ENCODE results near the gene POLDIP2. TPM values are rescaled to one million over a fixed set of nuclear protein-coding genes. Genes with fewer than 3 reads are reported as not detected.

The POLDIP2 gene
- total and polyA plus RNA-seq, 2 of the 13 experiments (the other 11 are each of a cell fraction or from before 2014, with no cell fraction given): 85.9 to 114 TPM

DNA sequence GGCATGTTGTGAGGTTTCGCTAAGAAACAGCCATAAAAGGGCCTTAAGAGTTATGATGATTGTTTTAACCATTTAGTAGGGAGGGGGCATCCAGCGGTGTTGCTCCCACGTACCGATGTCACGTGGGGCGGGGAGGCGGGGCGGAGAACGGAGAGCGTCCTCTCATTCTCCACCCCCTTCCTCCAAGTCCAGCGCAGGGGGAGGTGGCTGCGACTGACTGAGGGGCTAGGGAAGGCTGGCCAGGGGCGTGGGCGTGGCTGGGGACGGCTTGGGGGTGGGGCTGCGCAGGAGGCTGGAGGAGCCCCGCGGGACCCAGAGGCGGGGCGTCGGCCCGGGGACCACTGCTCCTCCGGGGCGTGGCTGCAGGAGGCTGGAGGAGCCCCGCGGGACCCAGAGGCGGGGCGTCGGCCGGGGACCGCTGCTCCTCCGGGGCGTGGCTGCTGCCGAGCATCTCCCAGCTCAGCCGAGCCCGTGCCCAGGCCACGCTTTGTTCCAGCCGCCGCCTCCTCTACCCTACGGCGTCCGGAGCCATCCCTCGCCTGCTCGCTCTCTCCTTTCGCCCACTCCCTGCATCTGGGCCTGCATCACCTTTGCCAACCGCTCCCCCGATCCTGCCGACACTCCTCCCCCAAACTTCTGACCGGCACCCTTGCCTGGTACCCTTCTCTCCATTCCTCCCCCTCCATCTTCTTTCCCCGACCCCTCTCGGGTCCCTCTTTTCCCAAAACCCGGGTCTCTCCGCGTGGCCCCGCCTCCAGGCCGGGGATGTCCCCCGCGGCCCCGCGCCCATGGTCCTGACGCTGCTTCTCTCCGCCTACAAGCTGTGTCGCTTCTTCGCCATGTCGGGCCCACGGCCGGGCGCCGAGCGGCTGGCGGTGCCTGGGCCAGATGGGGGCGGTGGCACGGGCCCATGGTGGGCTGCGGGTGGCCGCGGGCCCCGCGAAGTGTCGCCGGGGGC, 14.2 kb upstream of the POLDIP2 start, which contains the start of gene SARM1 (continued):
- TF ChIP-seq ZNF652 (CRISPR knock-in tag; IDR thresholded peaks at IDR 0.05; ENCODE audit: borderline replicate concordance, low read depth) (peak; percentile 75), NFYB (CRISPR knock-in tag; IDR thresholded peaks at IDR 0.05) (no peak), ETV5 (CRISPR knock-in tag; IDR thresholded peaks at IDR 0.05; ENCODE audit: borderline replicate concordance) (peak; percentile 17; the same call in 1 of the 2 replicates), IRF2 (CRISPR knock-in tag; IDR thresholded peaks at IDR 0.05) (0 out of 2 replicates have a peak, but pooled peaks have one; percentile 11), ZNF737 (CRISPR knock-in tag; IDR thresholded peaks at IDR 0.05; ENCODE audit: borderline replicate concordance) (no peak), ZNF136 (CRISPR knock-in tag; IDR thresholded peaks at IDR 0.05; ENCODE audit: low read depth) (no peak), ATM (IDR thresholded peaks at IDR 0.05; ENCODE audit: borderline replicate concordance) (no peak), TAF1 (CRISPR knock-in tag; IDR thresholded peaks at IDR 0.05) (no peak), ATRX (CRISPR knock-in tag; IDR thresholded peaks at IDR 0.05; ENCODE audit: borderline replicate concordance) (no peak), HOXA3 (CRISPR knock-in tag; IDR thresholded peaks at IDR 0.05) (0 out of 2 replicates have a peak, but pooled peaks have one; percentile 9), MED13 (CRISPR knock-in tag; IDR thresholded peaks at IDR 0.05) (no peak), SP1 (IDR thresholded peaks at IDR 0.05) (no peak), SP1 (CRISPR knock-in tag; IDR thresholded peaks at IDR 0.05) (0 out of 2 replicates have a peak, but pooled peaks have one; percentile 23), YEATS4 (CRISPR knock-in tag; IDR thresholded peaks at IDR 0.05; ENCODE audit: borderline replicate concordance) (0 out of 2 replicates have a peak, but pooled peaks have one; percentile 35), JDP2 (CRISPR knock-in tag; IDR thresholded peaks at IDR 0.05; ENCODE audit: borderline replicate concordance) (no peak), FOXM1 (CRISPR knock-in tag; IDR thresholded peaks at IDR 0.05) (no peak)
- TF ChIP-seq, protein P1, sequence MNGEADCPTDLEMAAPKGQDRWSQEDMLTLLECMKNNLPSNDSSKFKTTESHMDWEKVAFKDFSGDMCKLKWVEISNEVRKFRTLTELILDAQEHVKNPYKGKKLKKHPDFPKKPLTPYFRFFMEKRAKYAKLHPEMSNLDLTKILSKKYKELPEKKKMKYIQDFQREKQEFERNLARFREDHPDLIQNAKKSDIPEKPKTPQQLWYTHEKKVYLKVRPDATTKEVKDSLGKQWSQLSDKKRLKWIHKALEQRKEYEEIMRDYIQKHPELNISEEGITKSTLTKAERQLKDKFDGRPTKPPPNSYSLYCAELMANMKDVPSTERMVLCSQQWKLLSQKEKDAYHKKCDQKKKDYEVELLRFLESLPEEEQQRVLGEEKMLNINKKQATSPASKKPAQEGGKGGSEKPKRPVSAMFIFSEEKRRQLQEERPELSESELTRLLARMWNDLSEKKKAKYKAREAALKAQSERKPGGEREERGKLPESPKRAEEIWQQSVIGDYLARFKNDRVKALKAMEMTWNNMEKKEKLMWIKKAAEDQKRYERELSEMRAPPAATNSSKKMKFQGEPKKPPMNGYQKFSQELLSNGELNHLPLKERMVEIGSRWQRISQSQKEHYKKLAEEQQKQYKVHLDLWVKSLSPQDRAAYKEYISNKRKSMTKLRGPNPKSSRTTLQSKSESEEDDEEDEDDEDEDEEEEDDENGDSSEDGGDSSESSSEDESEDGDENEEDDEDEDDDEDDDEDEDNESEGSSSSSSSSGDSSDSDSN (CRISPR knock-in tag; IDR thresholded peaks at IDR 0.05): no peak; the same call in 1 of the 2 replicates
- TF ChIP-seq, protein P2, sequence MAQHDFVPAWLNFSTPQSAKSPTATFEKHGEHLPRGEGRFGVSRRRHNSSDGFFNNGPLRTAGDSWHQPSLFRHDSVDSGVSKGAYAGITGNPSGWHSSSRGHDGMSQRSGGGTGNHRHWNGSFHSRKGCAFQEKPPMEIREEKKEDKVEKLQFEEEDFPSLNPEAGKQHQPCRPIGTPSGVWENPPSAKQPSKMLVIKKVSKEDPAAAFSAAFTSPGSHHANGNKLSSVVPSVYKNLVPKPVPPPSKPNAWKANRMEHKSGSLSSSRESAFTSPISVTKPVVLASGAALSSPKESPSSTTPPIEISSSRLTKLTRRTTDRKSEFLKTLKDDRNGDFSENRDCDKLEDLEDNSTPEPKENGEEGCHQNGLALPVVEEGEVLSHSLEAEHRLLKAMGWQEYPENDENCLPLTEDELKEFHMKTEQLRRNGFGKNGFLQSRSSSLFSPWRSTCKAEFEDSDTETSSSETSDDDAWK (CRISPR knock-in tag; IDR thresholded peaks at IDR 0.05): no peak
- TF ChIP-seq, protein P3, sequence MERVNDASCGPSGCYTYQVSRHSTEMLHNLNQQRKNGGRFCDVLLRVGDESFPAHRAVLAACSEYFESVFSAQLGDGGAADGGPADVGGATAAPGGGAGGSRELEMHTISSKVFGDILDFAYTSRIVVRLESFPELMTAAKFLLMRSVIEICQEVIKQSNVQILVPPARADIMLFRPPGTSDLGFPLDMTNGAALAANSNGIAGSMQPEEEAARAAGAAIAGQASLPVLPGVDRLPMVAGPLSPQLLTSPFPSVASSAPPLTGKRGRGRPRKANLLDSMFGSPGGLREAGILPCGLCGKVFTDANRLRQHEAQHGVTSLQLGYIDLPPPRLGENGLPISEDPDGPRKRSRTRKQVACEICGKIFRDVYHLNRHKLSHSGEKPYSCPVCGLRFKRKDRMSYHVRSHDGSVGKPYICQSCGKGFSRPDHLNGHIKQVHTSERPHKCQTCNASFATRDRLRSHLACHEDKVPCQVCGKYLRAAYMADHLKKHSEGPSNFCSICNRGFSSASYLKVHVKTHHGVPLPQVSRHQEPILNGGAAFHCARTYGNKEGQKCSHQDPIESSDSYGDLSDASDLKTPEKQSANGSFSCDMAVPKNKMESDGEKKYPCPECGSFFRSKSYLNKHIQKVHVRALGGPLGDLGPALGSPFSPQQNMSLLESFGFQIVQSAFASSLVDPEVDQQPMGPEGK (CRISPR knock-in tag; IDR thresholded peaks at IDR 0.05): peak; percentile 52
- TF ChIP-seq, protein P4, sequence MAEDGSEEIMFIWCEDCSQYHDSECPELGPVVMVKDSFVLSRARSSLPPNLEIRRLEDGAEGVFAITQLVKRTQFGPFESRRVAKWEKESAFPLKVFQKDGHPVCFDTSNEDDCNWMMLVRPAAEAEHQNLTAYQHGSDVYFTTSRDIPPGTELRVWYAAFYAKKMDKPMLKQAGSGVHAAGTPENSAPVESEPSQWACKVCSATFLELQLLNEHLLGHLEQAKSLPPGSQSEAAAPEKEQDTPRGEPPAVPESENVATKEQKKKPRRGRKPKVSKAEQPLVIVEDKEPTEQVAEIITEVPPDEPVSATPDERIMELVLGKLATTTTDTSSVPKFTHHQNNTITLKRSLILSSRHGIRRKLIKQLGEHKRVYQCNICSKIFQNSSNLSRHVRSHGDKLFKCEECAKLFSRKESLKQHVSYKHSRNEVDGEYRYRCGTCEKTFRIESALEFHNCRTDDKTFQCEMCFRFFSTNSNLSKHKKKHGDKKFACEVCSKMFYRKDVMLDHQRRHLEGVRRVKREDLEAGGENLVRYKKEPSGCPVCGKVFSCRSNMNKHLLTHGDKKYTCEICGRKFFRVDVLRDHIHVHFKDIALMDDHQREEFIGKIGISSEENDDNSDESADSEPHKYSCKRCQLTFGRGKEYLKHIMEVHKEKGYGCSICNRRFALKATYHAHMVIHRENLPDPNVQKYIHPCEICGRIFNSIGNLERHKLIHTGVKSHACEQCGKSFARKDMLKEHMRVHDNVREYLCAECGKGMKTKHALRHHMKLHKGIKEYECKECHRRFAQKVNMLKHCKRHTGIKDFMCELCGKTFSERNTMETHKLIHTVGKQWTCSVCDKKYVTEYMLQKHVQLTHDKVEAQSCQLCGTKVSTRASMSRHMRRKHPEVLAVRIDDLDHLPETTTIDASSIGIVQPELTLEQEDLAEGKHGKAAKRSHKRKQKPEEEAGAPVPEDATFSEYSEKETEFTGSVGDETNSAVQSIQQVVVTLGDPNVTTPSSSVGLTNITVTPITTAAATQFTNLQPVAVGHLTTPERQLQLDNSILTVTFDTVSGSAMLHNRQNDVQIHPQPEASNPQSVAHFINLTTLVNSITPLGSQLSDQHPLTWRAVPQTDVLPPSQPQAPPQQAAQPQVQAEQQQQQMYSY (CRISPR knock-in tag; IDR thresholded peaks at IDR 0.05): no peak
